ENCODE results near the gene RSPH6A. TPM values are rescaled to one million over a fixed set of nuclear protein-coding genes. Genes with fewer than 3 reads are reported as not detected.
"Not testable (repeated sequence)": the region's sequence is repeated elsewhere in the genome, so short reads cannot be mapped to it uniquely, and the experiment has no call there.

The RSPH6A gene
- total RNA-seq, 1 donor from 2014 or later: not detected

DNA sequence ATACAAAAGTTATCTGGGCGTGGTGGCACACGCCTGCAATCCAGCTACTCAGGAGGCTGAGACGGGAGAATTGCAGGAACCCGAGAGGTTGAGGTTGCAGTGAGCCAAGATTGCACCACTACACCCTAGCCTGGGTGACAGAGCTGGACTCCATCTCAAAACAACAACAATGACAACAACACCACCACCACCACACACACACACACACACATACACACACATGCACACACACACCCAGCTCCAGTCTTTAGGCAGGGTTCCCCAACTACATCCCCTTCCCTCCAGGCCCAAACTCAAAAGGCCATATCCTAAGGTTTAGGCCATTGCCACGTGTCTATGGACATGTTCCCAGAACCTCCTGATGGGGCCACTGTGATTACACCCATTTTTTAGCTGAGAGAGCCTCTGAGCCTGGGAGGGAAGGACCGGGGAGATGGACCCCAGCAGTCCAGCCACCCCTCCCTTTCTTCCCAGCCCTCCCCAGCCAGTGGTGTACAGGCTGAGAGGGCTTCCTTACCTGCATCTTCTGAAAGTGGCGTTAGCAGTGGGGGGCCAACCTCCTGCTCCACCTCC, 13.4 kb downstream of the RSPH6A start:
- TF ChIP-seq POLR2A (IDR thresholded peaks at IDR 0.05): no peak
- TF ChIP-seq, protein P1, sequence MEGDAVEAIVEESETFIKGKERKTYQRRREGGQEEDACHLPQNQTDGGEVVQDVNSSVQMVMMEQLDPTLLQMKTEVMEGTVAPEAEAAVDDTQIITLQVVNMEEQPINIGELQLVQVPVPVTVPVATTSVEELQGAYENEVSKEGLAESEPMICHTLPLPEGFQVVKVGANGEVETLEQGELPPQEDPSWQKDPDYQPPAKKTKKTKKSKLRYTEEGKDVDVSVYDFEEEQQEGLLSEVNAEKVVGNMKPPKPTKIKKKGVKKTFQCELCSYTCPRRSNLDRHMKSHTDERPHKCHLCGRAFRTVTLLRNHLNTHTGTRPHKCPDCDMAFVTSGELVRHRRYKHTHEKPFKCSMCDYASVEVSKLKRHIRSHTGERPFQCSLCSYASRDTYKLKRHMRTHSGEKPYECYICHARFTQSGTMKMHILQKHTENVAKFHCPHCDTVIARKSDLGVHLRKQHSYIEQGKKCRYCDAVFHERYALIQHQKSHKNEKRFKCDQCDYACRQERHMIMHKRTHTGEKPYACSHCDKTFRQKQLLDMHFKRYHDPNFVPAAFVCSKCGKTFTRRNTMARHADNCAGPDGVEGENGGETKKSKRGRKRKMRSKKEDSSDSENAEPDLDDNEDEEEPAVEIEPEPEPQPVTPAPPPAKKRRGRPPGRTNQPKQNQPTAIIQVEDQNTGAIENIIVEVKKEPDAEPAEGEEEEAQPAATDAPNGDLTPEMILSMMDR (IDR thresholded peaks at IDR 0.05): no peak
- TF ChIP-seq POLR2AphosphoS5 (IDR thresholded peaks at IDR 0.05; ENCODE audit: insufficient read depth in 1 of 2, low read depth in 1 of 2): no peak
- H3K4me1 ChIP-seq: peaks cover 19% of the 10 kb centered on the region
- no peaks in the 10 kb centered on the region for H3K36me3 ChIP-seq
- H3K4me3 ChIP-seq: no peak overlapping the region
- H3K9me3 ChIP-seq: no peaks in the 10 kb centered on the region
- no peaks in the 10 kb centered on the region for H3K27me3 ChIP-seq
- DNase-seq (ENCODE audit: extremely low spot score in 2 of 2): no peak
- intact Hi-C loops (cut with DNase I): no loop called here
- H3K27ac ChIP-seq: no peak overlapping the region

DNA sequence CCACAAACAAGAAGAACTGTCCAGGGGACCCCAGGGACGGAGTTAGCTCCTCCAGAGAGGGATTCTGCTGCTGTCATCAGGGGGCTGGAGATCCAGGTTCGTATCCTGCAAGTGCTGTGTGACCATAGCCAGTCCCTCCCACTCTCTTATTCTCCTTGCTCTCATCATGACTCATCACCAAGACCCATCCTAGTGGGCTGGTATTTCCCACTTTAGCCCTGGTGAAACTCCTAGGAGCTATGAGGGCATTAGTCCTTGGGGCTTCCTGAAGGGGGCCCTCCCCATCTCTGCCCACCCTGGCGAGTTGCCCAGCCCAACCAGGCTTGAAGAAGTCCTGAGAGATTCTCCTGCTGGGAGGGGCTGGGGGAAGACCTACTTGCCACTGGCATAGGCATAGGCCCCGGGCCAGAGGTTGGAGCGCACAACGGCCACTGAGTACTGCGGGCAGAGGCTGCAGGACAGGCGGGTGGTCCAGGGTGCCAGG, 15.0 kb downstream of the RSPH6A start:
- no peak for DNase-seq (ENCODE audit: extremely low spot score in 2 of 2)
- intact Hi-C loops (cut with DNase I): no loop called here
- Histone ChIP-seq H3K27ac (no peak overlapping the region), H3K4me3 (no peak overlapping the region), H3K9me3 (no peaks in the 10 kb centered on the region), H3K36me3 (no peaks in the 10 kb centered on the region), H3K27me3 (no peaks in the 10 kb centered on the region), H3K4me1 (peaks cover 19% of the 10 kb centered on the region)
- TF ChIP-seq POLR2AphosphoS5 (IDR thresholded peaks at IDR 0.05; ENCODE audit: insufficient read depth in 1 of 2, low read depth in 1 of 2) (no peak), POLR2A (IDR thresholded peaks at IDR 0.05) (no peak)
- TF ChIP-seq, protein P1 (IDR thresholded peaks at IDR 0.05): no peak

DNA sequence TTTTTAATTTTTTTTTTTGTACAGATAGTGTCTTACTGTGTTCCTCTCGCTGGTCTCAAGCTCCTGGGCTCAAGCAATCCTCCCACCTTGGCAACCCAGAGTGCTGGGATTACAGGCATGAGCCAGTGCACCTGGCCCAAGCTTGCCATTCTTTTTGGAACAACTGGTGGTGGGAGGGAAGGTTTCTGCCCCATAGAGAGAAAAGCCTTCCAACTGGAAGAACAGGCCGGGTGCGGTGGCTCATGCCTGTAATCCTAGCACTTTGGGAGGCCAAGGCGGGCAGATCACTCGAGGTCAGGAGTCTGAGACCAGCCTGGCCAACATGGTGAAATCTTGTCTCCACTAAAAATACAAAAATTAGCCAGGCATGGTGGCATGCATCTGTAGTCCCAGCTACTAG, 15.6 kb downstream of the RSPH6A start:
- H3K36me3 ChIP-seq; H3K9me3 ChIP-seq; intact Hi-C loops (cut with DNase I); H3K27me3 ChIP-seq; H3K4me3 ChIP-seq; DNase-seq (ENCODE audit: extremely low spot score in 2 of 2): not testable (repeated sequence)
- peaks cover 19% of the 10 kb centered on the region for H3K4me1 ChIP-seq
- H3K27ac ChIP-seq: peak overlapping the region; percentile 53

DNA sequence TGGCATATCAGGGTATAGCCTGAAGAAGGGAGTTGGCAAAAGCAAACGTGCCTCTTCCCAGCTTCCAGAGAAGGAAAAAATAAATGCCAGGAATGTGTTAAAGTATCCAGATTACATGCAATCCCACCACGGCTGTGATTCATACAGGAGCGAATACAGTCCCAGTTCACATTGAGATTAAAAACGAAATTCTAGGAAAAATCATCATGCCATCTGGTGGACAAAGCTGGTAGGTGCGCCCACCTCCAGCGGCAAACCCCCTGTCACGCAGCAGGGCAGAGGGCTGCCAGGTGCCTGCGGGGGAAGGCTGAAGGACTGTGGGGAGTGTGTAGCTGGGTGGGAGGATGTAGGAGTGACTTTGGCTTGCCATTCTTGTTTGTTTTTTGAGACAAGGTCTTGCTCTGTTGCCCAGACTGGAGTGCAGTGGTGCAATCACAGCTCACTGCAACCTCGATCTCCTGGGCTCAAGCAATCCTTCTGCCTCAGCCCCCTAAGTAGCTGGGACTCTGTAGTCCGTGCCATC, 16.1 kb downstream of the RSPH6A start:
- Histone ChIP-seq H3K27me3 (no peaks in the 10 kb centered on the region), H3K9me3 (no peaks in the 10 kb centered on the region), H3K27ac (peak overlapping the region; percentile 53), H3K4me3 (no peak overlapping the region), H3K36me3 (no peaks in the 10 kb centered on the region), H3K4me1 (peaks cover 19% of the 10 kb centered on the region)
- intact Hi-C loops (cut with DNase I): no loop called here
- TF ChIP-seq, protein P1 (IDR thresholded peaks at IDR 0.05): peak; percentile 82 to 98 (median 92)
- TF ChIP-seq POLR2AphosphoS5 (IDR thresholded peaks at IDR 0.05; ENCODE audit: insufficient read depth in 1 of 2, low read depth in 1 of 2): peak; percentile 58 to 75
- TF ChIP-seq POLR2A (IDR thresholded peaks at IDR 0.05): no peak
- no peak for DNase-seq (ENCODE audit: extremely low spot score in 2 of 2)

DNA sequence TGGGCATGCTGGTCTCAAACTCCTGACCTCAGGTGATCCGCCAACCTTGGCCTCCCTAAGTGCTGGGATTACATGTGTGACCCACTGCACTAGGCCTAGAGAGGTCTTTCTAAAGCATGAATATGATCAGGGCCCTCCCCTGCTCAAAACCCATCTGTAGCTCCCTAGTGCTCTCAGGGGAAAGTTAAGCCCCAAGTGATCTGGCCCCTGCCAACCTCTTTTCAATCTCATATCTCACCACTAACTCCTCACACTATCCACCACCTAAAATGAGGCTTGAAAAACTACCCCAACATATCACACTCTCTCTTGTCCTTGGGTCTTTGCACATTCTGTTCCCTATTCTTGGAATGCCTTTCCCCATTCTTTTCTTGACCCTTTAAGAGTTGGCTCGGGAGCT, 20.5 kb downstream of the RSPH6A start:
- DNase-seq (ENCODE audit: extremely low spot score in 2 of 2): no peak
- Histone ChIP-seq H3K27me3 (no peaks in the 10 kb centered on the region), H3K36me3 (peaks cover 0 to 14% of the 10 kb centered on the region in 2 donors), H3K4me1 (peaks cover 35% of the 10 kb centered on the region), H3K9me3 (no peaks in the 10 kb centered on the region), H3K4me3 (no peak overlapping the region), H3K27ac (no peak overlapping the region)
- intact Hi-C loops (cut with DNase I): no loop called here
- TF ChIP-seq, protein P1 (IDR thresholded peaks at IDR 0.05): no peak
- TF ChIP-seq POLR2A (IDR thresholded peaks at IDR 0.05): no peak
- no peak for TF ChIP-seq POLR2AphosphoS5 (IDR thresholded peaks at IDR 0.05; ENCODE audit: insufficient read depth in 1 of 2, low read depth in 1 of 2)
